HG03378 (cell line): ENCODE results near the gene PSORS1C1.

Experiments used
- ATAC-seq: cut with Tn5 transposase; IDR thresholded peaks from one replicate; pipeline ENCODE4 v1.9.1; 2021; ENCODE audit warnings: mild to moderate bottlenecking, moderate library complexity; ENCODE audit not compliant: unreplicated experiment

Gene PSORS1C1

GRCh38 chr6:31094389-31094881, 20.2 kb upstream of the PSORS1C1 start:
- no peak for ATAC-seq

DNA sequence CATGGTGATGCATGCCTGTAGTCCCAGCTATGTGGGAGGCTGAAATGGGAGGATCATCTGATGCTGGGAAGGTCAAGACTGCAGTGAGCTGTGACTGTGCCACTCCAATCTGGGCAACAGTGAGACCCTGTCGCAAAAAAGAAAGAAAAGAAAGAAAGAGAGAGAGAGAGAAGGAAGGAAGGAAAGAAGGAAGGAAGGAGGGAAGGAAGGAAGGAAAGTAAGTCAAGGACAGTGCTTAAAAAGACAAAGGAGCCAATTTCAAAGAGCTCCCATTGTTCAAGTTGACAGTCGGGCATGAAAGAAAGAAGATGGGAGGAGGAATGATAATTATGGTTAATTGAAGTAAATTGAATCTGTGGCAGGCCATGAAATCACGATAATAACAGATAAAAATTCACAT, 18.4 kb upstream of the PSORS1C1 start:
- no peak for ATAC-seq

DNA sequence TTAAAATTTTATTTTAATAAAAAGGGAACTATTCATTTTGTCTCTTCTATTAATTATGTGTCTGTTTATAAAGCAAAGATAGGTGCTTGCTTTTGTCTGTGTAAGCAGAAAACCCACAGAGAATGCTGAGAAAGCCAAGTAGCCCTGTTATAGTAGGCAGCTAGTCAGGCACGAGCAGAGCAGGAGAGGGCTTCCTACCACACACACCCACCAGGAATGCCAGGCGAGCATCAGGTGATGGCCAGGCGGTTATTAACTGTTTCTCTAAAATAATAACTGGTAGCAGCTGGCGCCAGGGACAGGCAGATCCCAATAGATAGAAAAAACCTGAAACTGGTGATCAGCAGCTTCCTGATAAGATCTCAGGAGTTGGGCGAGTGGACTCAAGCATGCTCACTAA, 17.9 kb upstream of the PSORS1C1 start:
- ATAC-seq = no peak

DNA sequence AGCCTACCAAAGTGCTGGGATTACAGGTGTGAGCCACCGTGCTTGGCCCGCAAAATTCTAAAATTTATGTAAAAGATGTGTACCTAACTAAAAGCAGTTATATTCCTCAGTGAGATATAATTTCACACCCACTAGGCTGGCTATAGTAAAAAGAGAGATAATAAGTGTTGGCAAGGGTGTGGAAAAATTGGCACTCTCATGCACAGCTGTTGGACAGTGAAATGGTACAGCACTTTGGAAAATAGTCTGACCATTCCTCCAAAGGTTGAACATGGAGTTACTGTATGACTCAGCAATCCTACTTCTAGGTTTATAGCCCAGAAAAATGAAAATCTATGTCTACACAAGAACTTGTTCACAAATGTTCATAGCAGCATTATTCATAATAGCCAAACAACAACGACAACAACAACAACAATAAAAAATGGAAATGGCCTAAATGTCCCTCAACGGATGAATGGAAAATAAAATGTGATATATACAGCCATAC, 16.1 kb upstream of the PSORS1C1 start:
- no peak for ATAC-seq

DNA sequence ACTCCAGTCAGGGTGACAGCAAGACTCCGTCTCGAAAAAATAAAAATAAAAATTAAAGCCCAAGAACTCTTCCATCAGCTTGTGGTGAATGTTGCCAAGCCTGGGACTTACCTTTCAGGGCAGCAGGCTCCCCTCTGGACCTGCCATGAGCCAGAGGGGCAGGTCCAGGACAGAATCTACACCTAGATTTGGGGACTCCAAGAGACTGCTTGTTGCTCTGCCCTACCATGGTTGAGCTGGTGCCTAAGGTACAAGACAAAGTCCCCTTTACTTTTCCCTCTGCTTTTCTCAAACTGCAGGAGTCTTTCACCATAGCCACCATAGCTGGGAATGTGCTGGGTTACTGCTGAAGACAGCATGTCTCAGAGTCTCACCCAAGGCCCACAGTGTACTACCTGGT, 11.5 kb upstream of the PSORS1C1 start:
- ATAC-seq = no peak

DNA sequence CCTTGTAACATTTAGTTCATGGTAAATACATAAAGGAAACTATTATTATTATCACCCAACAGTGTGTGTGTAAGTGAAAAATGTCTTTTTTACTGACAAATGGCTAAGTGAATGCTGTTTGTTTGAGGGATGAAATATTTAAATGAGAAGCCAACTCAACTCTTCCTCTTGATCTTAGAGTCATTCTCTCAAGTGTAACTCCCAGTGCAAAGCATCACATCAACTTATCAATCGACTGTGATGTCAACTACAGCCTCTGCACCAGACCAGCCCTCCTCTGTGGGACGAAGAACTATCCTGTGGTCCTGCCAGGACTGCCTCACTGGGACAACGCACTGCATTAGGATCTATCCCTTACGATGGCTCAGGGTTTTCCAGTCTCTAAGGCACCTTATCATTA, 7.5 kb upstream of the PSORS1C1 start:
- no peak for ATAC-seq

- no peak for ATAC-seq
Measured at GRCh38 chr6:31110825-31111582, 3.6 kb upstream of the PSORS1C1 start.

GRCh38 chr6:31111712-31112111, 2.9 kb upstream of the PSORS1C1 start:
- no peak for ATAC-seq

DNA sequence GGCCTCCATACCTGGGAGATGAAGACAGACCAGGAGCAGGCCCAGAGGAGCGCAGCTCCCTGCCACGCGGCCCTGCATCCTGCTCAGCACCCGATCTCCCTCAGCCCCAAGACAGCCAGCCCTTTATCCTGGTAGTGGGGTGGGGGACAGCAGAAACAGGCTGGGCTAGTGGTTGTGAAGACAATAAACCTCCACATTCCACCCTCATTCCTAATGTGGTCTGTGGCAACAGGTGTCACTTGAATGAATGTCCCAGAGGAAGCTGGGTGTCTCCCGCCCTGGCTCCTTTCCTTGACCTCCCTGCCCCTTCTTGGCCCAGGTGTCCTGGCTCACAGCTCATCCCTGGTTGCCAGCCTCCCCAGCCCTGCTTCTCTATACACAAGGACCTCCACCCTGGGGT, 2.1 kb upstream of the PSORS1C1 start, which contains the start of gene C6orf15:
Gene C6orf15 (minus strand): TSS at position 98 of the 400 bp plus-strand sequence. CDS start 20 bp downstream, at position 78.
- ATAC-seq = no peak

DNA sequence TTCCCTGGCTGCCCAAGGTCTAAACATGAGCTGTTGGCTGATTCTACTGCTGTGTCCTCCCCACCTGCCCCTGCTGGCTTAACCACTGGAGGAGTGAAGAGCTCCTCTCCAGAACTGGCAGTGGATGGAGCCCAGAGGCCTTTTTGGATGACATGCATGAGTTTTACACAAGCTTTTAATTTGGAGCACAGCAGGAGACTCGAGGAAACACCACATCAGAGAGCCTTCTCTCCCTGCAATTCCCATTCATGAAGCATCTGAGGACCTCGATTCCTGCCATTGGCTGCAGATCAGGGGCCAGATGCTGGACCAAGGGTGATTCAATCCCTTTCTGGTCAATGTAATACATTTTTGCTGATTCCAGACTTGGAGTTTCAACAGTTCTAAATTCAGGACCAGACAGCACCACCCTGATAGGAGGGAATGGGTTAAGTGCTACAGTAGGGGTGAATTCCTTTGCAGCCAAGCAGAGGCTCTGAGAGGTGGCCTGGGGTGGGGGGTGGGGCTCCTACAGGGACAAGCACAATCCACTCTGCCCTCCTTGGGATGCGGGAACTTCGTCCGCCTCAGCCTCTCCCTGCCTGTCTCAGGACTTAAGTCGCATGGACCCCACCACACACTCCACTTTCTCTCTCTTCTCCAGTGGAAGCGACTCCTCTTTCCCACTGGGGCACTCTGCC, 599 bp upstream of the PSORS1C1 start:
- no peak for ATAC-seq

- ATAC-seq = no peak
Measured at GRCh38 chr6:31114970-31115849, 610 bp downstream of the PSORS1C1 start.

GRCh38 chr6:31115941-31116560, 1.5 kb downstream of the PSORS1C1 start:
- no peak for ATAC-seq

DNA sequence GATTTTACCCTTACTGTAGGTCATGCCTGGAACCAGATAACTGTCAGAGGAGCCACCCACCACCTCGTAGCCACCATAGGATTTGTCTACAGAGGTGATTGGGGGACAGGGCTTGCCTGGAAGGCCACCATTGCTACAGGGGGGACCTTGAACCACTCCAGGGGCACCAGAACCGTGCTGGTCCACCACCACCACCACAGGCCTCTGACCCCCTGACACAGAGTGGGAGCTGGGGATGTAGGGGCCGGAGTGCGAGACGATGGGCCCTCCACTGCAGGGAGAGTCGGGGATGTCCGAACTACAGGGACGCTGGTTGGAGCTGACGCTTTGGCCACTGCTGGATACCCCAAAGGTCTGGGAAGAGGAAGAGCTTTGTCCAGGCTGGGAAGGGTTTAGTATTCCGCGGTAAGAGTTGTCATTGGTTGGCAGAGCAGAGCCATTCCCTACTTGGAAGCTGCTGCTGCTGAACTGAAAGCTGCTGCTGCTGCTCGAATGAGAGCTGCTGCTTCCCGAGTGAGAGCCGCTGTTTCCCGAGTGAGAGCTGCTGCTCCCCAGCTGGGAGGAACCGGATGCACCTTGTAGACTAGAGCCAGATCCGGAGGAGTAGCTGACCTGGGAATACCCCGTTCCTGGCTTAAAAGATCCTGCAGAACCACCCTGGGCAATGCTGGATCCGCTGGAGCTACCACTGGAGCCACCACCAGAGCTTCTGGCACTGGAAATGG, 2.2 kb downstream of the PSORS1C1 start:
- ATAC-seq = no peak

DNA sequence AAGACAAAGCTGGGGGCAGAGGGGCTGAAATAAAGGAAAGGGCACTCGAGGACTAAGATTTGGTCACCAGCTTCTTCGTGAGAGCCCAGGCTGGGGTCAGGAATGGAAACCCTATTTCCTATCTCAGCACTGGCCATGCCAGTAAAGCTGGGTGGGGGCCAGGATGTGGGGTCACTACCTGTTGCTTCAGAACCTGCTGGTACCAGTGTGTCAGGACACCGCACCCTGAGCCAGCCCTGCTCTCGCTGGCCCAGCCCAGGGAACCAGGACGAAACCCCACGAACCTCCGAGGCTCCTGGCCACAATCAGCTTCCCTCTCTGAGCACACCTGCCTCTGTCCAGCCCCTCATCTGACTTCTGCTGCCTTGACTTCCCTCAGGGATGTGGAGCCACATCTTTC, 3.6 kb downstream of the PSORS1C1 start:
- ATAC-seq = no peak

GRCh38 chr6:31120151-31120915, 5.7 kb downstream of the PSORS1C1 start, which contains the start of gene CDSN:
Gene CDSN (minus strand): TSS chr6:31120446. CDS start chr6:31120419, 27 bp downstream.
- no peak for ATAC-seq

- no peak for ATAC-seq
Measured at GRCh38 chr6:31121131-31121790, 6.7 kb downstream of the PSORS1C1 start.

GRCh38 chr6:31122791-31123706, 8.4 kb downstream of the PSORS1C1 start:
- no peak for ATAC-seq

GRCh38 chr6:31125162-31125561, 10.6 kb downstream of the PSORS1C1 start:
- ATAC-seq = no peak
